Mammary epithelial cell (primary cell): ENCODE data around the gene ULK3.

Source experiments
- CTCF ChIP-seq, 2 donors: IDR thresholded peaks in 1 of 2; conservative IDR thresholded peaks in 1 of 2; 2 replicates each; pipeline ENCODE4 v1.5.1; 2011 to 2012; ENCODE audit warnings: inconsistent platforms in 2 of 2, low read length in 2 of 2, mild to moderate bottlenecking in 2 of 2, control low read depth in 1 of 2, low read depth in 1 of 2; ENCODE audit not compliant: insufficient read depth in 1 of 2; ENCODE audit errors: extremely low read depth in 1 of 2
- EZH2 ChIP-seq: IDR thresholded peaks from 2 replicates; pipeline ENCODE4 v1.6.1; 2012; ENCODE audit warnings: low read length, inconsistent platforms, borderline replicate concordance

GRCh38 chr15:74800559-74801094 lies 42.3 kb downstream of the ULK3 start:
- TF ChIP-seq CTCF (conservative IDR thresholded peaks at IDR 0.05 in 1 of 2, IDR thresholded peaks at IDR 0.05 in 1 of 2; ENCODE audit: extremely low read depth in 1 of 2, insufficient read depth in 1 of 2, low read depth in 1 of 2, low read length in 2 of 2) (no peak), EZH2 (no peak)
